CD4-positive, alpha-beta T cell treated with Interleukin-21 for 1 hour (primary cell): ENCODE results near the gene TBC1D17.

ENCODE experiments used
- DNase-seq: peaks from one replicate; pipeline ENCODE4 v3.0.0-alpha.2; 2020

The TBC1D17 gene

DNA sequence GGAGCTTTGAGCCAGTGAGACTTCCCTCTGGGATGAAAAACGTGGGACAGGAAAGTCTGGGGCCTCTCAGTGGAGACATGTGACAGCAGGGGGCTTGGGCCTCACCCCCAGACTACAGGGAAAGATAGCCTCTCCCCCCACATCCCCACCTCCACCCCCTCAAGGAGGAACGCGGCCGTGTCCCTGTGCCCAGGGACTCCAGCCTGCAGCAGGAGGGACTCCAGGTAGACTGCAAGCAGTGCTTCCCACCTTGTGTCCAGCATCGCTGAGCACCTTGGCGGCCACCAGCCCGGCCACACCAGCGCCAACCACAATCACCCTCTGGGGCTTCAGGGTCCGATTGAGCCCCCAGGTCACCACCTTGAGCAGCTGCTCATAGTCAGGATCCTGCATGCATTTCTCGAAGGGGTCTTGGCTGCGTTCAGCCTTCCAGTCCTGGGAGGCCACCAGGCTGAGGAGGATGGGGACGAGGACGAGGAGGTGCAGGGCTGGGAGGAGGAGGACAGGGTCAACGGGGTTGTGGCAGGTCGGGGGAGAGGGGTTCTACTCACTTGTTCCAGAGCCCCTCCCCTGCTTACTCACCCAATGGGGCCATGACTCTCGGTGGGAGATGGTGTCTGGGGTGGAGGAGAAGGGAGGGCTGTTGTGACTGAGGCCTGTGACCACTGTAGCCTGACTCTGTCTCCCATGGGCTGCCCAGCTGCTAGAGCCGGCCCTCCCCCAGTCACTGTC is 18.2 kb downstream of the TBC1D17 start:
- no peak for DNase-seq

DNA sequence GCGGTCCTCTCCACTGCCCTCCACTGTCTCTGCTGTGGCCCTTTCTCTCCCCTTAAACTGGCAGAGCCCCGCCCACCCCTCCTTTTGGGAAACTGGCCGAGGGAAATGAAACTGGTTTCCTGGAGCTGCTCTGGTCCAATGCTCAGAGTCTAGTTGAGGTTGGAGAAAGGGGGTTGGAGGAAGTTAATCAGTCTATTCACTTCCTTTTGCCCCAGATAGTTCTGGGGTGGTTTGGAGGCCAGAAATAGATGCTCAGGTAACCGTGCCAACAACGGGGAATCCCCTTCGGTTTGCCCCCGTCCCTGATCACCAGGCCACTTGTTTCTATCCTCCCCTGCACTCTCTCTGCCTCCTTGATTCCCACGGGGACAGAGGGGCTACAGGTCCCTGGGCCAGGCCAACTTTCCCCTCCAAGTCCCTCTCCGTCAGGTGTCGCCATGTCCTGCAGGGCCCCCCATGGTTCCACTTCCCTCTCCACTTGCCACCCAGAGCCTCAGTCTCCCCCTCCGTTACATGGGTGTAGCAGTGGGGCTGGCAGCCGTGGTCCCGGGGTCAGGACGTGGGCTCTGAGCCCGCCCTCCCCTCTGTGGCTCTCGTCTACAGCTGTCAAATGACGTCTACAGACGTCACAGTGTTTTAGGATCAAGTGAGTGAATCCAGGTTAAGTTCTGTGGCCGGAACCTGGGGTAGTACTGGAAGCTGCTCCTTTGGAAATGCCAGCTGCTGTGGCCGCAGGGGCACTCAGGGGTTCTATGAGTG is 19.5 kb downstream of the TBC1D17 start, which contains the start of gene IL4I1:
Gene IL4I1 (minus strand): TSS at position 25 of the 759 bp plus-strand sequence. CDS start 727 bp downstream, outside the sequence.
- DNase-seq = peak; percentile 90

DNA sequence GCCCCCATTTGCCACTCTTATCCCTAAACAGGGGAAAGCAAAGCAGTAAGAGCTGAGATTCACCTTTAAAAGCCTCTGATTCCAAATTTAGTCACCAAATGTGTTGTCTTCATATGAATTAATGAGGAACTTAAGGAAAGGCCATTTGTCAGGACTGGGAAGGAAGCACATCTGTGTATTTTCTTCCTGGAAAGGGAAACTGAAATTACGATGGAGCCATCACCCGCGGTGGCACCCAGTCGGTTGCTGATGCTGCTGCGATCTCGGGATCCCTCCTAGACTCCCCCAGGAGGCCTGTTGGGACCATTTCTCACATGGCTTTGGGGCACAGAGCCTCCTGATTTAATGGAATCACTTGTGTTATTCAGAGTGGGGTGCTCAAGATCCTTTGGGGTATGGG is 26.6 kb downstream of the TBC1D17 start:
- DNase-seq = no peak

DNA sequence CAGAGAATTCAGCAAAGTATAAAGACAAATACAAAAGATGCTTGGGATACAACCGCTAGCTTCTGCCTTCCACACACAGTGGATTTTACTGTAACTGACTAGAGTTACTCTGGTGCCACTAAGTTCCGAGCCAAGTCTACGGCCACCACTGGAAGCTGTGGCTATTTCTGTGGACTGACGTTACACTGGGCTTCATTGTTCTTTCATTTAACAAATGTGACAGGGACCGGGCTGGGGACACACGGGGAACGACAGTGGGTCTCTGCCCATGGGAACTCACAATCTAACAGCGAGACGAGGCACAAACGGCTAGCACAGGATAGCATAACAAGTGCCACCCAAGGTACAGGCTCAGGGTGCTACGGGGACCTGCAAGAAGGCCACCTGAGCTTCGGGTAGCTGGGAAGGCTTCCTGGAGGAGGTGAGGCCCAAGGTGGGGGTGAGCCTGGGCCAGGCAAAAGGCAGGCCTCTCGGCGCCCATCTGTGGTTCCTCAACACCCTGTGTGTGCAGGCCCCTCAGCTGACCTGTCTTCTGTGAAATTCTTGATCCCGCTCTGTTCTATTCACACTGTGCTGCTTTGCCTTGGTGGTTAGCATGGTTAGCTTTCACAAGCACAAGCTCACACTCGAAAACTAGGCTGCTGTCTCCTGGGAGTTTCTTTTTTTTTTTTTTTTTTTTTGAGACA is 29.5 kb downstream of the TBC1D17 start:
- no peak for DNase-seq

DNA sequence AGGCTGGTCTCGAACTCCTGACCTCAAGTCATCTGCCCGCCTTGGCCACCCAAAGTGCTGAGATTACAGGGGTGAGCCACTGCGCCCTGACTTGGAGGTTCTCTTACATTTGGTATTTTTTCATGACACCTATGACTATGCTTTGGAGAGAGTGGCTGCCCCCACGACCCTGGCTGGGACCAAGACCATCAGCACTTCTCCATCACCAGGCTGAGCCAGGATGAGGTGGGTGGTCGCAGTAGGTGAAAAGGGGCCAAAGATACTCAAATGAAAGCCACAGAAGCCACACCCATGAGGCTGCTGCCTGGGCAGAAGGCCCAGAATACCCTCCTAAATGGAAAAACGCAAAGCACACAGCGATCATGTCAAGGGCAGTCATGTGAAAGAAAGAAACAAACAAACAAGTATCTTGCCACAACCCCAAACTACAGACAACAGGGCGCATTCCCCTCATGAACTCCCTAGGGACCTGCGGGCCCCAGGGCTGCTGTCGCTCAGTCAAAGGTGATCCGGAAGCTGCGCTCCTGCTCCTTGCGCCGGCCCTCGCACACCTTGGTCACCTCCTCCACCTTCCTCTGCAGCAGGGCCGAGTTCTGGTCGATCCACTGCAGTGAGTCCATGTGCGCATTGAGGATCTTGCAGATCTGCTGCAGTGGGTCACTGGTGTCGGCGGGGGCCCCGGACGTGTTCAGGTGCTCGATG is 30.4 kb downstream of the TBC1D17 start:
- DNase-seq = no peak

DNA sequence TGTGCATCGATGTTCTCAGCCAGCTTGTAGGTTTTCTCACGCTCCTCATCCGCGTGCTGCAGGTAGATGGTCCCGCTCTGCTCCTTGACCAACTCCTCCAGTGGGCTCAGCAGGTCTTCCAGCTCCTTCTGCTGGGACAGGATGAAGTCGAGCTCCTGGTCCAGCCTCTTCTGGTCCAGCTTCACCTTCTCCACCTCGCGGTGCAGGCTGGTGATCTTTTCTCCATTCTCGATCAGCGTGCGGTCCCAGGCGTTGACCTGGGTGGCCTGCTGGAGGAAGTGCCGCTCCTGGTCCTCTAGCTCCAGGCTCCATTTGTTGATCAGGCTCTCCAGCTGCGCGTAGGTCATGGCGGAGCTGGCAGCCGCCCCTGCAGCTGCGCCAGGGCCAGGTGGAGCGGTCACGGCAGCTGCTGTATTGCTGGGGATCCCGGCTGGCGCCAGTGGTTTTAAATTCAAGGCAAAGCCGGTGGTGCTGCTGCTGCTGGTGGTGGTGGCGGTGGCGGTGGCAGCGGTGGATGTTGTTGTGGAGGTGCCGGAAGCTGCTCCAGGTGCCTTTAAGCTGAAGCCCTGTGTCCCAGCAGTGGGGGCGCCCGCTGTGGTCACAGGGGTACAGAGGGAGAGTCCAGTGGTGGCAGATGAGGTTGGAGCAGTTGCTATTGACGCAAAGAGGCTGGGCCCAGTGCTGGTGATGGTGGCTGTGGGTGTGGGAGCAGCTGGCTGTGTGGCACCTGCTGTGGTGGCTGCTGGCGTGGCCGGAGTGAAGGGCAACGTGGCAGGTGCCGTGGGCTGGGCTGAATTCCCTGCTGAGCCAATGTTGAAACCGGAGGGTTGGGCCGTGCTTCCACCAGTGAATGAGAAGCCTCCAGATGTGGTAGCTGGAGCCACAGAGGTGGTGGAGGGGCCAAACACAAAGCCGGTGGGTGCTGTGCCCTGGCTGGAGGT is 31.2 kb downstream of the TBC1D17 start:
- DNase-seq = no peak

DNA sequence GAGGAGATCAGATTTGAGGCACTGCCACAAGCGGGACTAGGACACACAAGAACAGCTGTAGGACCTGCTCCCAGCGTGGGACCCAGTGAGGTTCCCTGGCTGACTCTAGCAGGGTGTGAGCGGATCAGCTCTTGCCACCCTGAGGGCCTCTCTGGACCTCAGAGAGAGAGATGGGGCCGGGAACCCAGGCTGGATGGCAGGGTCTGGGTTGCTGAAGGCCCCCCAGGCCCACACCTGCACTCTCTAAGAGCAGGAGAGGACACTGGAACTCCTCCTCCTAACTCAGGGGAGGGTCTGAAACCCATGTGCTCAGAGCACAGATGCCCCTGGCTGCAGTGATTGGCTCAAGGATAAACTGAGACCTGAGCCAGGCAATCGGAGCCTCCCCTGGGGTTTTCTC is 32.7 kb downstream of the TBC1D17 start:
- DNase-seq = no peak

DNA sequence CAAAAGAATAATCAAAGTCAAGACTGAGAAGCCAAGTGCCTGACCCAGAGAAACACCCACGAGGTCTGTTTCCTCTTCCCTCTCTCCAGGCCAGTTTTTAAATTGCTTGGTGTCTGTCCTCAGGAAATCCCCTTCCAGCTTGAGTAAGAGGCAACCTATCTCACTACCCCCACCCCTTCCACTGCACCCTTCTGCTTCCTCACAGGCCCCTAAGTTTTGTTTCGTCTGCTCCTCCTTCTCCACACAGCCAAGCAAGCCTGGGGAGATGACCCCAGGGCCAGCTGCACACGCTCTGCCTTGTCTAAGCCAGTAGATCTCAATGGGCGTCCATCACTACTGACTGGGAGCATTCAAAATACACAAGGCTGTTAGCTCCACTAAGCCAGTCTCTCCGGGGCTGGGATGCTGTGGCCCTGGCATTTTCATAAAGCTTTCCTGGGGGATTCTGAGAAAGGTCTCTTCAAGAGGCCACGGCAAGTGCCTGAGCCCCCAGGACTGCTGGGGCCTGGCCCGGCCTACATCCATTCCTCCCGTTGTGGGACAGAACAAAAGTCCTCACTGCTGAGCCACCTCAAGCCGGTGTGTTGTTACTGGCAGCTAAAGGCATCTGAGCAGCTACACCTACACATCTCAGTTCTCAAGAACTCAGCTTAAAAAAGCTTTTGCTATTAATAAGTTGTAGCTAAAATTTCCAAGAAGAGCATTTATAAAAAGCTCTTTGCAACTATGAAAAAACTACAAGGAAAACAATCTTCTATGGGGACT is 34.1 kb downstream of the TBC1D17 start:
- peak; percentile 45 for DNase-seq

DNA sequence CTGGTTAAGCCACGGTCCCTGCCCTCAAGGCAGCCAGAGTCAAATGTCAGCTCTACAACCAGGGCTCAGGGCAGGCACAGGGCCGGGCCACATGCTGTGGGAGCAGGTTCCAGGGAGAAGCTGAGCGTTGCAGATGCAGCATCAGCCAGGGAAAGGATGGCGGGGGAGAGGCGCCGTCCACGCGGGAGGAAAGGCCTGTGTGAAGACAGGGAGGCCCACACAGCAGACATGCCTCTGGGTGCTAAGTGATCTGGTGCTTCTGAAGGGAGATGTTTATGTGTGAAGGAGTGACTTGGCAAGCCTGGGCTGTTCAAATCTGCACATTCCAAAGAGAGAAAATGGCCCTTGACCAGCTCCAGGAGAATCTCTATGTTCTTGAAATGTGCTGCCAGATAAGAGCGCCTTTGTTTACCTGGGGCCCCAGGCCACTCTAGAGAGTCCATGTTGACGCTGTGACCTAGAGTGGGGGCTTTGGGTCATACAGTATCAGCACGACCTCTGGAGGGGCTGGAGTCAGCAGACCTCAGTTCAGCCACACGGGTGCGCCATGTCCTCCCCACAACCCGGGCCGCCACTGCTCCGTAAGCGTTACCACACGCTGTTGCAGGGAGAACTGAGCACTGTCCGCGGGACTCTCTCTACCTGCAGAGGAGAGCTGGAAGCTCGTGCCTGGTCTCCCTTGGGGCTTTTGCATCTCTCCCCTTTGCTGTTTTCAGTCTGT is 35.6 kb downstream of the TBC1D17 start:
- no peak for DNase-seq

DNA sequence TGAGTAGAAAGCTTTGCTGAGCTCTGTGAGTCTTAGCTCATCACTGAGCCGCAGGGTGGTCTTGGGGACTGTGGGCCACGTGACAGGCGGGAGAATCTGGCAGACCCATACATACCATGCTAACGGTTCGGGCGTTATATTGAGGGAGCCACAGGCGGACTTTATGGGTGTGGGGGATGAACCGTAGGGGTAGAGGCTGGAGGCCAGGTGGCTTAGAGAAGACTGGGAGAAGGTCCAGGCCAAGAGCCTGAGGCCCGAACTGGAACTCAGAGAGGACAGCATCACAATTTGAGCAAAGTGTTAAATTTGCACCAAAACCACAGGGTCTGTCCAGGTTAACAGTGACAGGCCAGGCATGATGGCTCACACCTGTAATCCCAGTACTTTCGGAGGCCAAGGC is 36.2 kb downstream of the TBC1D17 start:
- DNase-seq = no peak

DNA sequence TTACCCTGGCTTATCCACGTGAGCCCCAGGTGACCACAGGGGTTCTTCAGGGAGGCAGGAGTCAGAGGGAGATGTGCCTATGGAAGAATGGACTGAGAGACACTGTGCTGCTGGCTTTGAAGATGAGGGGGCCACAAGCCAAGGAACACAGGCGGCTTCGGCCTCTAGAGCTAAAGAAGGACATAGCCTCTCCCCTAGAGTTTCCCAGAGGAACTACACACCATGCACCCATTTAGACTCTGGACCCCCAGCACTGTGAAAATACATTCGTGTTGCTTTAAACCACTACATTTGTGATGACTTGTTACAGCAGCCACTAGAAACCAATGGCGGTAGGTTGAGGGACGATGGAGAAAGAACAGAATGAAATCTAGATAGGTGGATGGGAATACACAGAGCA is 37.8 kb downstream of the TBC1D17 start:
- no peak for DNase-seq

DNA sequence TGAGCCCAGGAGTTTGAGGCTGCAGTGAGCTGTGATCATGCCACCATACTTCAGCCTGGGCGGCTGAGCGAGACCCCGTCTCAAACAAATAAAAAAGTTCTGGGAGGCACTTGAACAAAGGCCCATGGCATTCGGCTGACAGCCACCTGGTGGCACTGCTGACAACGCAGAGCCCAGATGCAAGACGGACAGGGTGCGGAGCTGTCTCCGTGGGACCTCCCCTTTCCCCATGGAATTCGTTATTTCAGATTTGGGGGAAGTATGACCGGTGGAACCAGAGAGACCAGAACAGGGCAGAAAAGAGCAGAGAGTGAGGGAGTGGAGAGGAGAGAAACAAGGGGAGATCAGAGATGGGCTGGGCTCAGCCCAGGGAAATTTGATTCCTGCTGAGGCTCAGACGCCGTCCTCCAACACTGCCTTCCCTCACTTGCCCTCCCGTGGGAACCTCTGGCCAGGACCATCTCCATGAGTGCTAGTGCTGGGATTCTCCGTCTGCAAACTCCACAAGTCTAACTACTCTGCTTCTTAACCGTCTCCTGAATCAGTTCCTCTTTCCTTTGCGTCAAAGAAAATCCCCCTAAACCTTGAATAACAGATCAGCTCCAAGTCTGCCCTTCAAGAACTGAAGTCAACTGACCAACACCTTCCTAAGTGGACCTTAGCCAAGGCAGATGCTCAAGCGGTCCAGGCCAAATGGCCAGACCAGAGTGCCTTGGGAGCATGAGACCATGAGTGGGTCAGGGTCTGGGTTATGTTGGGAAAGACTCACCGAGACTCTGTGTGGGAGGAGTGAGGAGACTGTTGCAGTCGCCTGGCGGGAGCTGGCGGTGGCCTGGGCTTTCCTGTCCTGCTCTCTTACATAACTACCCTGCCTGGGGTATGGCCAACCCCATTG is 39.6 kb downstream of the TBC1D17 start:
- no peak for DNase-seq

DNA sequence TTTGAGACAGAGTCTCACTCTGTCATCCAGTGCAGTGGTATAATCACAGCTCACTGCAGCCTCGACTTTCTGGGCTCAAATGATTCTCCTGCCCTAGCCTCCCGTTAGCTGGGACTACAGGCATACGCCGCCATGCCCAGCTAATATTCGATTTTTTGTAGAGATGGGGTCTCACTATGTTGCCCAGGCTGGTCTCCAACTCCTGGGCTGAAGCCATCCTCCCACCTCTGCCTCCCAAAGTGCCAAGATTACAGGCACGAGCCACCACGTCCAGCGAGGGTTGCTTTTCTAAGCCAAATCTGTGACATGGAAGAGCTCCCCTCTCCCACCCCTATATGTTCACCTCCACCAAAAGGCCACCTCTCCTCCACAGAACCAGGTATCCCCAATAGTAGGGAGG is 40.6 kb downstream of the TBC1D17 start:
- no peak for DNase-seq

DNA sequence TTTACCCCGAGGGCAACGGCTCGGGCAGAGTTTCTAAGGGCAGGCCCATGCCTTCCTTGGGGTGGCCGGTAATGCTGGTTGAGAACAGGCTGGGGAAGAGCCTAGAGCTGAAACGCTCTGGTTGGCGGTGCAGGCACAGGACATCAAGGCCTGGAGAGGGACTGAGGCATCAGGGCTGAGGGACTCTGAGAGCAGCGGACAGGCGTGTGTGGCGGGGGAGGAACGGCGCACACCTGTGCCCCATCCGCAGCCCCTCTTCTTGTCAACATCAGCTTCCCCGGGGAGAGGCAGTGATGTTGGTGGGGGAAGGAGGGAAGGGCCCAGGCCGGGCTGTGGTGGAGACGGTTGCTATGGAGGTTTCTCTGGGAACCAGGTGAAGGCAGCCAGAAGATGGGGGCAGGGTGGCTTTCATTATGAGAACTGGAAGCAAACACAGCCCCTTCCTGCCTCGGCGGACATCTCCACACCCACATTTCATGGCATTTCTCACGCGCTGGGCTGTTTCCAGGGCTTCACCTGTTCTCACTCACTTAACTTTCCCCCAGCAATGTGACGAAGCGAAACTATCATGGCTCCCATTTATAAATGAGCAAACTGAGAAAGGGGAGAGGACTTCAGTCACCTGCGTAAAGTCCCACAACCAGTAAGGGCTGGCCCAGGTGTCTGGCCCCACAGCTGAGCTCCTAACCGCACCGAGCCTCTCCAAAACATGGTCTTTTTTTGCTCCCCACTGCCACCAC is 43.3 kb downstream of the TBC1D17 start:
- DNase-seq = no peak

DNA sequence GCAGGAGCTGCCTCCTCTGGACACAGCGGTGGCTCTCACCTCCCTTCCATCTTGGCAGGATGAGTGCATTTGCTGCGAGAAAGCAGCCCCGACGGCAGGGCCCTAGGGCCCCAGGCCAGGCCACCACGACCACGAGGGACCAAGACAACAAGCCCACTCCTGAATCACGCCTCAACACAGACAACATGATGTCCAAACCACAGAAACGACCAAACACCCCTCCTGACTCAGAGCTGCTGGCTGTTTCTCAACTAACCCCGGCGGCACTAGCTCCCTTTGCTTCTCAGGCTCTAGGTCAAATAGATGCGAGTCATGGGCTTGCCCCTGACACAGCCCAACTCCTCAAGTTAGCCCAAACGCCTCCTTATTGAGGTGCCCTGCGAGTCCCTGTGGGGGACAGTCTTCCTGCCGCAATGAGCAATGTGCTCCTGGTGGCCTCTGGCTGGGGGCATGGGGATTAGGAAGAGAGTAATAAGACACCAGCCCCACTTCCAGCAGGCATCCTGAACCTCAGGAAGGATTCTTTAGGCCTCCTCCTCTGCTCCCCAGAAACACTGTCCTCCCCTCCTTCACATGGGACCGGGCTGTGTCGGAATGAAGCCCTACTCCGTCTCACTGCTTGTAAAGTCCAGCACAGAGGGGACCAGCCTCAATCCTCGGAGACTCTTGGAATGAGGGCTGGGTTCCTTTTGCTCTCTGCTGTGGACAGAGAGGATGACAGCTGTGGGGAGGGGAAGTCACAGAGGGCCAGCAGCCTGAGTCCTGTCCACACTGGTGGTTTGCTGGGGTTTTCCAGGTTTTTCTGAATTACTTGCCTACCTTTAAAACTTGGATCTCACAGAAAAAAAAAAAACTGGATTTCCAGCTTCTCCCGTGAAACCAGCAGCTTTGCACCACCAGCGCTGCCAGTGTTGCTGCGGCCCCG is 44.6 kb downstream of the TBC1D17 start:
- DNase-seq = no peak

DNA sequence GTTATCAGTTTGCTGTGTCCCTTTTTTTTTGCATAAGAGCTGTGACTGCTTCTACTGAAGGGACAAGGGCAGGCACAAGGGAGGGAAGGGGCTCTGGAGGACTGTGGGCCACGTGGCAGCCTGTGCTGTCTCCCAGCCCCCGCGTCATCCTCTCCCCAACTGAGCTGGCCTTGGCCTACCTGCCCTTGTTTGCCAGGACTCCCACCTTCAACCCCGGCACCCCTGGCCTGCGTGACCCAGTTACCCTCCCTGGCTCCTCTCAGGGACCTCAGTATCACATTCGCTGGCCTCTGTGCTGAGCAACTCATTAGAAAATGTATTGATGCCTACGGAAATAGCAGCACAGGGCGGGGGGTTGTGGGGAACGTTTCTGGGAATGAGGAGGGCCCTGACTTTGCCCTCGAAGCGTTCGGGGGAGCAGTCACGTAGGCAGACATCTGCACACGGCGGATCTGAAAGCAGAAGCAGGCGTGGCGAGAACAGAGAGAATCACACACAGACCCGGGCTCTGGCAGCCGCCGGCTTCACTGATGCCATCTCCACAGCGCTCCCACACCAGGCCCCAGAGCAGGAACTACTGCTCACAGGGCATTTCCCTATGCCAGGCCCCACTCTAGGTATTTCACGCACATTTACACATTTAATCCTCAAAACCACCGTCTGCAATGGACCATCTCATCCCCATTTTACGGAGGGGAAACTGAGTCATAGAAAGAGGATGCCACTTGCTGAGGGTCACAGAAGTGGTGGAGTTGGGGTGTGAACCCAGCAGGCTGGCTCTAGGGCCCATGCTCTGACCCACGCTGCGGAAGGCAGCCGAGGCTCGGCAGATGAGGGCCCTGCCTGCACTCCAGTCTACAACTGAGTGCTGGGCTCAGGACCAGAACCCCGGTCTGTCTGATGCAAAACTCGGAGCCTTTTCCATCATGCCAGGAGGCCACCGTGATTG is 45.8 kb downstream of the TBC1D17 start:
- no peak for DNase-seq
